HUES48 (cell line): ENCODE measurements around the gene LPAR2.
"Not testable (repeated sequence)": the region's sequence is repeated elsewhere in the genome, so short reads cannot be mapped to it uniquely, and the experiment has no call there.

ENCODE experiments used
- H3K27ac ChIP-seq: one replicate; pipeline ENCODE4 v1.7.0; 2013; ENCODE audit warnings: low read depth, low read length, inconsistent platforms
- H3K27me3 ChIP-seq: 2 replicates; pipeline ENCODE4 v1.6.1; 2013; ENCODE audit warnings: mild to moderate bottlenecking, low read length; ENCODE audit not compliant: control insufficient read depth, insufficient read depth
- H3K36me3 ChIP-seq: 2 replicates; pipeline ENCODE4 v1.6.1; 2013; ENCODE audit warnings: low read length; ENCODE audit not compliant: control insufficient read depth, insufficient read depth
- H3K4me1 ChIP-seq: 2 replicates; pipeline ENCODE4 v1.6.1; 2013; ENCODE audit warnings: mild to moderate bottlenecking, low read length; ENCODE audit not compliant: control insufficient read depth, insufficient read depth
- H3K4me3 ChIP-seq: 2 replicates; pipeline ENCODE4 v1.5.1; 2013; ENCODE audit warnings: mild to moderate bottlenecking, low read depth, low read length
- H3K9ac ChIP-seq: 2 replicates; pipeline ENCODE4 v1.6.1; 2013; ENCODE audit warnings: mild to moderate bottlenecking, low read depth, low read length, moderate library complexity
- H3K9me3 ChIP-seq: 2 replicates; pipeline ENCODE4 v1.6.1; 2013; ENCODE audit warnings: low read length; ENCODE audit not compliant: control insufficient read depth, insufficient read depth

The LPAR2 gene

GRCh38 chr19:19627621-19628500 is at the start of gene LPAR2:
Gene LPAR2, minus strand, starts transcription at chr19:19628220. Its CDS starts 945 bp downstream, at chr19:19627275.
- peak within 1 kb of the TSS; percentile 88 for H3K4me3 ChIP-seq
- H3K27me3 ChIP-seq, result no peaks in the 10 kb centered on the region
- no peaks in the 10 kb centered on the region for H3K9me3 ChIP-seq
- peak within 1 kb of the TSS; percentile 93 for H3K27ac ChIP-seq
- H3K9ac ChIP-seq, result peak within 1 kb of the TSS; percentile 84
- H3K36me3 ChIP-seq, result peaks cover 33% of the 10 kb centered on the region
- H3K4me1 ChIP-seq, result peaks cover 4% of the 10 kb centered on the region; the same call in 1 of the 2 replicates

GRCh38 chr19:19677579-19677978 is 49.6 kb upstream of the LPAR2 start:
- no peak overlapping the region for H3K27ac ChIP-seq

GRCh38 chr19:19674315-19674714 is 46.3 kb upstream of the LPAR2 start:
- Histone ChIP-seq H3K36me3 (peaks cover 63% of the 10 kb centered on the region), H3K27ac (no peak overlapping the region), H3K4me1 (peaks cover 6% of the 10 kb centered on the region; the same call in 1 of the 2 replicates), H3K9me3 (no peaks in the 10 kb centered on the region), H3K27me3 (no peaks in the 10 kb centered on the region), H3K9ac (no peak overlapping the region), H3K4me3 (no peak overlapping the region)

More at GRCh38 chr19:19677579-19677978, 49.6 kb upstream of the LPAR2 start:
- Histone ChIP-seq H3K4me3 (no peak overlapping the region), H3K9ac (no peak overlapping the region), H3K4me1 (no peaks in the 10 kb centered on the region), H3K36me3 (peaks cover 79% of the 10 kb centered on the region), H3K9me3 (no peaks in the 10 kb centered on the region), H3K27me3 (no peaks in the 10 kb centered on the region)

- H3K4me3 ChIP-seq, result no peak overlapping the region
- peaks cover 48% of the 10 kb centered on the region for H3K36me3 ChIP-seq
- H3K9me3 ChIP-seq, result no peaks in the 10 kb centered on the region
- peaks cover 10% of the 10 kb centered on the region for H3K4me1 ChIP-seq
- no peak overlapping the region for H3K27ac ChIP-seq
- no peak overlapping the region for H3K9ac ChIP-seq
- no peaks in the 10 kb centered on the region for H3K27me3 ChIP-seq
These were observed 44.8 kb upstream of the LPAR2 start for GRCh38 chr19:19672816-19673215.

- Histone ChIP-seq H3K27ac (peak overlapping the region; percentile 86), H3K9ac (peak overlapping the region; percentile 48), H3K9me3 (no peaks in the 10 kb centered on the region), H3K27me3 (no peaks in the 10 kb centered on the region), H3K4me3 (peak overlapping the region; percentile 88), H3K36me3 (peaks cover 24% of the 10 kb centered on the region), H3K4me1 (peaks cover 10% of the 10 kb centered on the region)
These were observed 42.1 kb upstream of the LPAR2 start for GRCh38 chr19:19670070-19670551.

GRCh38 chr19:19668230-19669012 is 40.4 kb upstream of the LPAR2 start, which contains the start of gene ZNF101:
Gene ZNF101, plus strand, starts transcription at chr19:19668839. Its CDS starts 125 bp downstream, at chr19:19668964.
- no peaks in the 10 kb centered on the region for H3K27me3 ChIP-seq
- peak within 1 kb of the TSS; percentile 98 for H3K27ac ChIP-seq
- H3K4me3 ChIP-seq, result peak within 1 kb of the TSS; percentile 88
- peaks cover 14% of the 10 kb centered on the region for H3K36me3 ChIP-seq
- peaks cover 10% of the 10 kb centered on the region for H3K4me1 ChIP-seq
- H3K9ac ChIP-seq, result peak within 1 kb of the TSS; percentile 83
- H3K9me3 ChIP-seq, result no peaks in the 10 kb centered on the region

- H3K27me3 ChIP-seq, H3K9ac ChIP-seq, H3K36me3 ChIP-seq, H3K4me3 ChIP-seq, H3K9me3 ChIP-seq, H3K27ac ChIP-seq: not testable (repeated sequence)
- peaks cover 16% of the 10 kb centered on the region for H3K4me1 ChIP-seq
These were observed 37.5 kb upstream of the LPAR2 start for GRCh38 chr19:19665420-19665948.

GRCh38 chr19:19663256-19664120 is 35.5 kb upstream of the LPAR2 start, which contains the start of gene ATP13A1:
Gene ATP13A1, minus strand, starts transcription at chr19:19663676. Its CDS starts 10 bp downstream, at chr19:19663666.
- Histone ChIP-seq H3K4me1 (peaks cover 12% of the 10 kb centered on the region), H3K4me3 (peak within 1 kb of the TSS; percentile 95), H3K9me3 (no peaks in the 10 kb centered on the region), H3K27ac (peak within 1 kb of the TSS; percentile 96), H3K36me3 (peaks cover 25% of the 10 kb centered on the region), H3K27me3 (no peaks in the 10 kb centered on the region), H3K9ac (peak within 1 kb of the TSS; percentile 90)

- Histone ChIP-seq H3K4me3 (peak overlapping the region; percentile 95), H3K9ac (peak overlapping the region; percentile 90), H3K27me3 (no peaks in the 10 kb centered on the region), H3K27ac (peak overlapping the region; percentile 96), H3K4me1 (peaks cover 8% of the 10 kb centered on the region), H3K9me3 (no peaks in the 10 kb centered on the region), H3K36me3 (peaks cover 31% of the 10 kb centered on the region)
These were observed 34.8 kb upstream of the LPAR2 start for GRCh38 chr19:19662871-19663255.

GRCh38 chr19:19662344-19662743 is 34.3 kb upstream of the LPAR2 start:
- Histone ChIP-seq H3K27me3 (no peaks in the 10 kb centered on the region), H3K4me3 (peak overlapping the region; percentile 95), H3K4me1 (peaks cover 8% of the 10 kb centered on the region), H3K9ac (no peak overlapping the region), H3K27ac (peak overlapping the region; percentile 24), H3K36me3 (peaks cover 37% of the 10 kb centered on the region), H3K9me3 (no peaks in the 10 kb centered on the region)
